ENCODE measurements around the gene KCNJ11. TPM values are rescaled to one million over a fixed set of nuclear protein-coding genes. Genes with fewer than 3 reads are reported as not detected.

The KCNJ11 gene
- total and polyA plus RNA-seq, 2 experiments from 2014 or later = not detected

- Histone ChIP-seq H3K4me1 (ENCODE audit: insufficient read depth) (no peaks in the 10 kb centered on the region), H3K36me3 (ENCODE audit: low read depth) (no peaks in the 10 kb centered on the region), H3K9ac (no peak overlapping the region), H3K9me3 (ENCODE audit: low read depth) (no peaks in the 10 kb centered on the region), H3K27ac (no peak overlapping the region), H3F3A (ENCODE audit: insufficient read depth) (no peaks in the 10 kb centered on the region), H3K4me3 (no peak overlapping the region), H3K9me2 (ENCODE audit: insufficient read depth) (no peaks in the 10 kb centered on the region), H2AFZ (no peak overlapping the region), H4K20me1 (ENCODE audit: insufficient read depth) (no peaks in the 10 kb centered on the region), H3K4me2 (ENCODE audit: unreplicated experiment) (no peak overlapping the region), H3K79me2 (ENCODE audit: insufficient read depth) (no peaks in the 10 kb centered on the region), H3K27me3 (replicated peaks; ENCODE audit: insufficient read depth) (peaks cover 16% of the 10 kb centered on the region; the same call in 1 of the 2 replicates)
- no peak for TF ChIP-seq EZH2 (IDR thresholded peaks at IDR 0.05; ENCODE audit: insufficient read depth, poor library complexity, severe bottlenecking)
- no peak for TF ChIP-seq EZH2phosphoT487 (IDR thresholded peaks at IDR 0.05; ENCODE audit: insufficient read depth, low read depth)
- WGBS, 2 experiments (ENCODE audit: low coverage in 1 of 2, low lambda C conversion rate in 2 of 2, missing lambda C conversion rate in 2 of 2) = 4 to 18% methylated on average over 6 of the region's 6 CpGs
- DNase-seq = no peak
- in situ Hi-C loops (cut with MboI) = no loop called here
These were observed 27.2 kb upstream of the KCNJ11 start for GRCh38 chr11:17415523-17416104.

- Histone ChIP-seq H3K36me3 (ENCODE audit: low read depth) (no peaks in the 10 kb centered on the region), H3K9me2 (ENCODE audit: insufficient read depth) (no peaks in the 10 kb centered on the region), H3F3A (ENCODE audit: insufficient read depth) (no peaks in the 10 kb centered on the region), H3K9ac (no peak overlapping the region), H3K27me3 (replicated peaks; ENCODE audit: insufficient read depth) (peaks cover 16% of the 10 kb centered on the region; the same call in 1 of the 2 replicates), H3K4me3 (no peak overlapping the region), H2AFZ (no peak overlapping the region), H4K20me1 (ENCODE audit: insufficient read depth) (no peaks in the 10 kb centered on the region), H3K79me2 (ENCODE audit: insufficient read depth) (no peaks in the 10 kb centered on the region), H3K4me2 (ENCODE audit: unreplicated experiment) (no peak overlapping the region), H3K9me3 (ENCODE audit: low read depth) (no peaks in the 10 kb centered on the region), H3K4me1 (ENCODE audit: insufficient read depth) (no peaks in the 10 kb centered on the region), H3K27ac (no peak overlapping the region)
- no peak for DNase-seq
- TF ChIP-seq EZH2 (IDR thresholded peaks at IDR 0.05; ENCODE audit: insufficient read depth, poor library complexity, severe bottlenecking) = no peak
- TF ChIP-seq EZH2phosphoT487 (IDR thresholded peaks at IDR 0.05; ENCODE audit: insufficient read depth, low read depth) = no peak
- in situ Hi-C loops (cut with MboI) = no loop called here
- WGBS, 2 experiments (ENCODE audit: low coverage in 1 of 2, low lambda C conversion rate in 2 of 2, missing lambda C conversion rate in 2 of 2) = 53 to 63% methylated on average over 4 to 5 of the region's 5 CpGs
These were observed 26.5 kb upstream of the KCNJ11 start for GRCh38 chr11:17414992-17415391.

- Histone ChIP-seq H3K4me3 (no peak overlapping the region), H3F3A (ENCODE audit: insufficient read depth) (no peaks in the 10 kb centered on the region), H3K9me2 (ENCODE audit: insufficient read depth) (no peaks in the 10 kb centered on the region), H4K20me1 (ENCODE audit: insufficient read depth) (no peaks in the 10 kb centered on the region), H3K79me2 (ENCODE audit: insufficient read depth) (no peaks in the 10 kb centered on the region), H3K27me3 (replicated peaks; ENCODE audit: insufficient read depth) (peaks cover 10% of the 10 kb centered on the region; the same call in 1 of the 2 replicates), H3K27ac (no peak overlapping the region), H3K9ac (no peak overlapping the region), H3K36me3 (ENCODE audit: low read depth) (no peaks in the 10 kb centered on the region), H2AFZ (no peak overlapping the region), H3K9me3 (ENCODE audit: low read depth) (no peaks in the 10 kb centered on the region), H3K4me1 (ENCODE audit: insufficient read depth) (no peaks in the 10 kb centered on the region), H3K4me2 (ENCODE audit: unreplicated experiment) (no peak overlapping the region)
- no peak for TF ChIP-seq EZH2phosphoT487 (IDR thresholded peaks at IDR 0.05; ENCODE audit: insufficient read depth, low read depth)
- 53 to 58% methylated on average over 8 of the region's 8 CpGs for WGBS, 2 experiments (ENCODE audit: low coverage in 1 of 2, low lambda C conversion rate in 2 of 2, missing lambda C conversion rate in 2 of 2)
- no peak for DNase-seq
- in situ Hi-C loops (cut with MboI) = no loop called here
These were observed 25.9 kb upstream of the KCNJ11 start for GRCh38 chr11:17414317-17414737.

GRCh38 chr11:17413414-17414316 is 25.2 kb upstream of the KCNJ11 start:
- Histone ChIP-seq H3F3A (ENCODE audit: insufficient read depth) (no peaks in the 10 kb centered on the region), H3K4me1 (ENCODE audit: insufficient read depth) (no peaks in the 10 kb centered on the region), H3K9me2 (ENCODE audit: insufficient read depth) (no peaks in the 10 kb centered on the region), H3K9ac (no peak overlapping the region), H2AFZ (no peak overlapping the region), H3K27me3 (replicated peaks; ENCODE audit: insufficient read depth) (peaks cover 5% of the 10 kb centered on the region; the same call in 1 of the 2 replicates), H3K36me3 (ENCODE audit: low read depth) (no peaks in the 10 kb centered on the region), H3K79me2 (ENCODE audit: insufficient read depth) (no peaks in the 10 kb centered on the region), H3K9me3 (ENCODE audit: low read depth) (no peaks in the 10 kb centered on the region), H3K27ac (no peak overlapping the region), H4K20me1 (ENCODE audit: insufficient read depth) (no peaks in the 10 kb centered on the region), H3K4me3 (no peak overlapping the region), H3K4me2 (ENCODE audit: unreplicated experiment) (no peak overlapping the region)
- DNase-seq = no peak
- in situ Hi-C loops (cut with MboI) = no loop called here
- no peak for TF ChIP-seq EZH2 (IDR thresholded peaks at IDR 0.05; ENCODE audit: insufficient read depth, poor library complexity, severe bottlenecking)
- TF ChIP-seq EZH2phosphoT487 (IDR thresholded peaks at IDR 0.05; ENCODE audit: insufficient read depth, low read depth) = no peak
- WGBS, 2 experiments (ENCODE audit: low coverage in 1 of 2, low lambda C conversion rate in 2 of 2, missing lambda C conversion rate in 2 of 2) = 57 to 58% methylated on average over 15 of the region's 15 CpGs
